AG10803 (cell line): ENCODE data around the gene PRKAG3.
A peak's percentile ranks its signal among the peaks of the same experiment; 100 is the strongest.

Experiments
- DNase-seq: peaks from one replicate; pipeline ENCODE4 v3.0.0; 2010; ENCODE audit warnings: low read depth
- H3K4me3 ChIP-seq: 2 replicates; pipeline ENCODE4 v1.5.1; 2011; ENCODE audit warnings: mild to moderate bottlenecking, low read length, control low read depth
- CTCF ChIP-seq: conservative IDR thresholded peaks from 2 replicates; pipeline ENCODE4 v1.5.1; 2011; ENCODE audit warnings: mild to moderate bottlenecking, low read length, control low read depth, inconsistent platforms

PRKAG3 gene

GRCh38 chr2:218837495-218837894 is 5.9 kb upstream of the PRKAG3 start:
- no peak overlapping the region for H3K4me3 ChIP-seq
- no peak for TF ChIP-seq CTCF
- no peak for DNase-seq

GRCh38 chr2:218834685-218835084 is 3.1 kb upstream of the PRKAG3 start:
- no peak for DNase-seq
- H3K4me3 ChIP-seq, result no peak overlapping the region
- no peak for TF ChIP-seq CTCF

- no peak overlapping the region for H3K4me3 ChIP-seq
- TF ChIP-seq CTCF, result no peak
- peak; percentile 4 for DNase-seq
Observed at GRCh38 chr2:218833023-218833609, 1.5 kb upstream of the PRKAG3 start.

- TF ChIP-seq CTCF, result no peak
- DNase-seq, result peak; percentile 61
- H3K4me3 ChIP-seq, result no peak overlapping the region
Observed at GRCh38 chr2:218832520-218832919, 917 bp upstream of the PRKAG3 start.

GRCh38 chr2:218832081-218832480 is 478 bp upstream of the PRKAG3 start:
- no peak overlapping the region for H3K4me3 ChIP-seq
- peak; percentile 5 for DNase-seq
- no peak for TF ChIP-seq CTCF

GRCh38 chr2:218830526-218831306 is 887 bp downstream of the PRKAG3 start:
- no peak for TF ChIP-seq CTCF
- no peak for DNase-seq
- H3K4me3 ChIP-seq, result no peak overlapping the region

GRCh38 chr2:218829868-218830451 is 1.6 kb downstream of the PRKAG3 start:
- TF ChIP-seq CTCF, result no peak
- DNase-seq, result peak; percentile 38
- H3K4me3 ChIP-seq, result no peak overlapping the region
